PC-3 (cell line): ENCODE data around the gene SLX1B.
"Not testable (repeated sequence)": the region's sequence is repeated elsewhere in the genome, so short reads cannot be mapped to it uniquely, and the experiment has no call there.

ENCODE experiments used
- EZH2 ChIP-seq: fragments of 300-600 bp; sonication (generic); IDR thresholded peaks from one replicate; pipeline ENCODE4 v1.6.1; 2017; ENCODE audit warnings: antibody characterized with exemption, mild to moderate bottlenecking, low read length; ENCODE audit not compliant: unreplicated experiment
- EZH2phosphoT487 ChIP-seq: fragments of 300-600 bp; sonication (generic); IDR thresholded peaks from 2 replicates; pipeline ENCODE4 v1.6.1; 2018; ENCODE audit warnings: mild to moderate bottlenecking, antibody characterized with exemption, low read length, borderline replicate concordance
- TF ChIP-seq, protein P1 (sequence below): fragments of 300-600 bp; sonication (generic); conservative IDR thresholded peaks from 2 replicates; pipeline ENCODE4 v1.5.1; 2017; ENCODE audit warnings: antibody characterized with exemption, low read depth, mild to moderate bottlenecking, low read length

DNA sequence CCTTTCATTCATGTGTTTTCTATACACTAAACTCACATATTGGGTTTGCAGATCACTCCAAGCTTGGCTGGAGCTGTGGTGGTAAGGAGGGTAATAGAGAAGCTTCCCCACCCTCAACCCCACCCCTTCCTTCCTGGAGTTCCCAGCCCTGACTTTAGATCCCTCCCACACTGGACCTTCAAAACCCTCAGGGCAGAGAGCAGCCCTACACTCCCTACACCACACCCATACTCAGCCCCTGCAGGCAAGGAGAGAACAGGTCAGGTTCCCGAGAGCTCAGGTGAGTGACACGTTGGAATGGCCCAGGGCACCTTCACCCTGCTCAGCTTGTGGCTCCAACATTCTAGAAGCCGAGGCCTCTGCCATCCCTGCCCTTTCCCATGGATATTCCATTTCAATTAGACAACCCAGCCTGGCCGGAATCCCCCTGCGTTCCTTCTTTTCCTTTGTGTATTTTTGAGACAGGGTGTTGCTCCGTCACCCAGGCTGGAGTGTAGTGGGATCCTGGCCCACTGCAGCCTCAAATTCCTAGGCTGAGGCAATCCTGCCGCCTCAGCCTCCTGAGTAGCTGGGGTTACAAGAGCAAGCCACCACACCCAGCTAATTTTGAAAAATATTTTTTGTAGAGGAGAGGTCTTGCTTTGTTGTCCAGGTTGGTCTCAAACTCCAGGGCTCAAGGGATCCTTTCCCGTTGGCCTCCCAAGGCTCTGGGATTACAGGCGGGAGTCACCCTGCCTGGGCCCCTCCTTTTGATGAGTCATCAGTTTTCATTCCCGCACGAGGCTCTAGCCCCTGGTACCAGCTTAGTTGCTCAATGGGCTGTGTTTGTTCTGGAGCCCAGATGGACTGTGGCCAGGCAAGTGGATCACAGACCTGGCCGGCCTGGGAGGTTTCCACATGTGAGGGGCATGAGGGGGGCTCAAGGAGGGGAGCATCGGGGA is 5.6 kb downstream of the SLX1B start, which contains the start of gene SULT1A4:
- not testable (repeated sequence) for TF ChIP-seq EZH2, EZH2phosphoT487
- TF ChIP-seq, protein P1, sequence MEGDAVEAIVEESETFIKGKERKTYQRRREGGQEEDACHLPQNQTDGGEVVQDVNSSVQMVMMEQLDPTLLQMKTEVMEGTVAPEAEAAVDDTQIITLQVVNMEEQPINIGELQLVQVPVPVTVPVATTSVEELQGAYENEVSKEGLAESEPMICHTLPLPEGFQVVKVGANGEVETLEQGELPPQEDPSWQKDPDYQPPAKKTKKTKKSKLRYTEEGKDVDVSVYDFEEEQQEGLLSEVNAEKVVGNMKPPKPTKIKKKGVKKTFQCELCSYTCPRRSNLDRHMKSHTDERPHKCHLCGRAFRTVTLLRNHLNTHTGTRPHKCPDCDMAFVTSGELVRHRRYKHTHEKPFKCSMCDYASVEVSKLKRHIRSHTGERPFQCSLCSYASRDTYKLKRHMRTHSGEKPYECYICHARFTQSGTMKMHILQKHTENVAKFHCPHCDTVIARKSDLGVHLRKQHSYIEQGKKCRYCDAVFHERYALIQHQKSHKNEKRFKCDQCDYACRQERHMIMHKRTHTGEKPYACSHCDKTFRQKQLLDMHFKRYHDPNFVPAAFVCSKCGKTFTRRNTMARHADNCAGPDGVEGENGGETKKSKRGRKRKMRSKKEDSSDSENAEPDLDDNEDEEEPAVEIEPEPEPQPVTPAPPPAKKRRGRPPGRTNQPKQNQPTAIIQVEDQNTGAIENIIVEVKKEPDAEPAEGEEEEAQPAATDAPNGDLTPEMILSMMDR = not testable (repeated sequence)
